H9 (cell line): Measurements from ENCODE around the gene ATRNL1. TPM values are rescaled to one million over a fixed set of nuclear protein-coding genes. Genes with fewer than 3 reads are reported as not detected.

Experiments used
- DNase-seq: peaks from one replicate; pipeline ENCODE4 v3.0.0-alpha.2; 2017
- H2AFZ ChIP-seq: one replicate; pipeline ENCODE4 v1.6.1; 2013; ENCODE audit warnings: mild to moderate bottlenecking, low read length, control low read depth, moderate library complexity
- H2AK5ac ChIP-seq: 2 replicates; pipeline ENCODE4 v1.6.1; 2013; ENCODE audit warnings: low read length, control low read depth, mixed read lengths; ENCODE audit not compliant: insufficient read length
- H2BK120ac ChIP-seq: one replicate; pipeline ENCODE4 v1.6.1; 2013; ENCODE audit warnings: low read depth, mild to moderate bottlenecking, low read length, control low read depth, inconsistent platforms; ENCODE audit not compliant: poor library complexity, severe bottlenecking
- H2BK12ac ChIP-seq: 2 replicates; pipeline ENCODE4 v1.6.1; 2013; ENCODE audit warnings: low read length, control low read depth, mixed read lengths, low read depth; ENCODE audit not compliant: insufficient read length
- H2BK15ac ChIP-seq: 2 replicates; pipeline ENCODE4 v1.6.1; 2013; ENCODE audit warnings: low read depth, low read length, control low read depth
- H2BK20ac ChIP-seq: one replicate; pipeline ENCODE4 v1.6.1; 2013; ENCODE audit warnings: low read depth, mild to moderate bottlenecking, low read length, control low read depth, inconsistent platforms; ENCODE audit not compliant: poor library complexity, severe bottlenecking
- H2BK5ac ChIP-seq: 2 replicates; pipeline ENCODE4 v1.6.1; 2013; ENCODE audit warnings: low read length, control low read depth, mixed read lengths; ENCODE audit not compliant: insufficient read length
- H3K14ac ChIP-seq: 2 replicates; pipeline ENCODE4 v1.6.1; 2013; ENCODE audit warnings: low read length, control low read depth; ENCODE audit not compliant: insufficient read depth
- H3K18ac ChIP-seq: 2 replicates; pipeline ENCODE4 v1.6.1; 2013; ENCODE audit warnings: low read depth, mild to moderate bottlenecking, mixed read lengths, low read length, control low read depth; ENCODE audit not compliant: insufficient read length
- H3K23ac ChIP-seq: 2 replicates; pipeline ENCODE4 v1.6.1; 2013; ENCODE audit warnings: low read length, control low read depth, mixed read lengths, low read depth; ENCODE audit not compliant: insufficient read length
- H3K23me2 ChIP-seq: 2 replicates; pipeline ENCODE4 v1.6.1; 2013; ENCODE audit warnings: low read depth, mild to moderate bottlenecking, mixed read lengths, low read length, control low read depth; ENCODE audit not compliant: insufficient read length, poor library complexity, severe bottlenecking
- H3K27ac ChIP-seq: 2 replicates; pipeline ENCODE4 v1.5.1; 2013; ENCODE audit warnings: low read length, control low read depth, mixed read lengths, low read depth; ENCODE audit not compliant: insufficient read length
- H3K27me3 ChIP-seq: 2 replicates; pipeline ENCODE4 v1.6.1; 2013; ENCODE audit warnings: low read length, control low read depth, inconsistent platforms; ENCODE audit not compliant: insufficient read depth
- H3K4ac ChIP-seq: 2 replicates; pipeline ENCODE4 v1.6.1; 2013; ENCODE audit warnings: low read depth, mild to moderate bottlenecking, control low read depth, inconsistent platforms, low read length, moderate library complexity
- H3K4me1 ChIP-seq: 2 replicates; pipeline ENCODE4 v1.6.1; 2013; ENCODE audit warnings: low read length, control low read depth, inconsistent platforms; ENCODE audit not compliant: insufficient read depth
- H3K4me2 ChIP-seq: 2 replicates; pipeline ENCODE4 v1.6.1; 2013; ENCODE audit warnings: low read length, control low read depth, mixed read lengths; ENCODE audit not compliant: insufficient read length, insufficient read depth
- H3K56ac ChIP-seq: 2 replicates; pipeline ENCODE4 v1.6.1; 2013; ENCODE audit warnings: low read depth, mild to moderate bottlenecking, mixed read lengths, low read length, control low read depth; ENCODE audit not compliant: insufficient read length
- H3K79me1 ChIP-seq: 2 replicates; pipeline ENCODE4 v1.6.1; 2013; ENCODE audit warnings: low read depth, mild to moderate bottlenecking, moderate library complexity, low read length, control low read depth, inconsistent platforms; ENCODE audit not compliant: insufficient read depth, poor library complexity, severe bottlenecking
- H3K79me2 ChIP-seq: 2 replicates; pipeline ENCODE4 v1.6.1; 2013; ENCODE audit warnings: low read length, control low read depth, inconsistent platforms; ENCODE audit not compliant: insufficient read depth
- H3K9ac ChIP-seq: 2 replicates; pipeline ENCODE4 v1.6.1; 2013; ENCODE audit warnings: low read length, control low read depth, mixed read lengths; ENCODE audit not compliant: insufficient read length; ENCODE audit errors: extremely low read depth
- H3K9me3 ChIP-seq: one replicate; pipeline ENCODE4 v1.6.1; 2013; ENCODE audit warnings: low read depth, low read length, inconsistent platforms; ENCODE audit not compliant: control insufficient read depth
- H3T11ph ChIP-seq: one replicate; pipeline ENCODE4 v1.6.1; 2013; ENCODE audit warnings: mild to moderate bottlenecking, low read length, control low read depth, inconsistent platforms
- H4K20me1 ChIP-seq: one replicate; pipeline ENCODE4 v1.6.1; 2013; ENCODE audit not compliant: control insufficient read depth, insufficient read length, insufficient read depth
- H4K5ac ChIP-seq: 2 replicates; pipeline ENCODE4 v1.6.1; 2013; ENCODE audit warnings: low read depth, mild to moderate bottlenecking, mixed read lengths, low read length, control low read depth; ENCODE audit not compliant: insufficient read length
- H4K8ac ChIP-seq: replicated peaks from 2 replicates; pipeline ENCODE4 v1.6.1; 2013; ENCODE audit warnings: low read length, control low read depth, mixed read lengths, low read depth; ENCODE audit not compliant: insufficient read length
- H4K91ac ChIP-seq: 2 replicates; pipeline ENCODE4 v1.6.1; 2013; ENCODE audit warnings: low read depth, mild to moderate bottlenecking, moderate library complexity, mixed read lengths, low read length, control low read depth; ENCODE audit not compliant: insufficient read length
- H3K27ac Mint-ChIP-seq, 3 experiments: 2 replicates in 2 of 3; 3 replicates in 1 of 3; pipeline ENCODE4 v1.8.0; 2020 to 2021; ENCODE audit warnings: mixed read lengths in 3 of 3, mild to moderate bottlenecking in 1 of 3, moderate library complexity in 1 of 3
- H3K27me3 Mint-ChIP-seq: 2 replicates; pipeline ENCODE4 v1.8.0; 2021; ENCODE audit warnings: low read depth, mild to moderate bottlenecking, moderate library complexity, mixed read lengths
- H3K36me3 Mint-ChIP-seq, 3 experiments: 2 replicates in 2 of 3; 3 replicates in 1 of 3; pipeline ENCODE4 v1.8.0; 2020 to 2021; ENCODE audit warnings: low read depth in 3 of 3, mixed read lengths in 3 of 3; ENCODE audit not compliant: insufficient read depth in 1 of 3
- H3K4me1 Mint-ChIP-seq, 2 experiments: 2 replicates each; pipeline ENCODE4 v1.8.0; 2020; ENCODE audit warnings: mixed read lengths in 2 of 2
- H3K4me3 Mint-ChIP-seq, 2 experiments: 2 replicates in 1 of 2; 3 replicates in 1 of 2; pipeline ENCODE4 v1.8.0; 2020 to 2021; ENCODE audit warnings: mild to moderate bottlenecking in 2 of 2, mixed read lengths in 2 of 2, moderate library complexity in 1 of 2
- H3K9me3 Mint-ChIP-seq, 2 experiments: 2 replicates in 1 of 2; 3 replicates in 1 of 2; pipeline ENCODE4 v1.8.0; 2020; ENCODE audit warnings: mild to moderate bottlenecking in 2 of 2, mixed read lengths in 2 of 2, moderate library complexity in 1 of 2
- WGBS: extraction: QIAGEN DNeasy Blood & Tissue Kit; methylation state at CpG from one replicate; pipeline ENCODE4 v1.1.7; 2013; ENCODE audit warnings: missing lambda C conversion rate, low lambda C conversion rate, mixed read lengths; ENCODE audit not compliant: insufficient read length; ENCODE audit errors: extremely low coverage; 5-methylcytosine and 5-hydroxymethylcytosine counted together
- total RNA-seq: library from RNA; stranded (reverse); gene quantifications from 2 replicates; pipeline ENCODE4 v1.2.1, GENCODE V29; 2021
- TF ChIP-seq, protein P1 (sequence below): fragments of 200-600 bp; sonication (generic); conservative IDR thresholded peaks from 3 replicates; pipeline ENCODE4 v1.8.0; 2021; ENCODE audit warnings: antibody characterized with exemption, mild to moderate bottlenecking

Gene ATRNL1
- total RNA-seq, 1 experiment from 2014 or later: 9.2 TPM

GRCh38 chr10:115977855-115978254, 884.7 kb downstream of the ATRNL1 start:
- H2AK5ac ChIP-seq: no peak overlapping the region
- no peak overlapping the region for H3T11ph ChIP-seq
- H3K9me3 ChIP-seq: no peaks in the 10 kb centered on the region
- H2BK120ac ChIP-seq: no peak overlapping the region
- no peak overlapping the region for H3K18ac ChIP-seq
- H4K8ac ChIP-seq: no peak overlapping the region
- Mint-ChIP-seq H3K9me3 (peaks cover 6 to 7% of the 10 kb centered on the region in 2 experiments; a peak in 4 of 5 replicates), H3K36me3 (peaks cover 0 to 11% (median 3%) of the 10 kb centered on the region in 3 experiments; a peak in 4 of 7 replicates), H3K4me3 (no peak overlapping the region), H3K27me3 (peaks cover 8% of the 10 kb centered on the region), H3K27ac (no peak overlapping the region), H3K4me1 (peaks cover 42 to 47% of the 10 kb centered on the region in 2 experiments)
- H3K14ac ChIP-seq: no peak overlapping the region
- no CpG with 5 or more reads among the region's 3 CpGs for WGBS
- H3K4me1 ChIP-seq: peaks cover 2% of the 10 kb centered on the region; the same call in 1 of the 2 replicates
- H3K4me2 ChIP-seq: no peak overlapping the region
- H4K20me1 ChIP-seq: no peaks in the 10 kb centered on the region
- H3K4ac ChIP-seq: no peak overlapping the region
- no peak overlapping the region for H4K5ac ChIP-seq
- no peaks in the 10 kb centered on the region for H3K27me3 ChIP-seq
- H3K9ac ChIP-seq: no peak overlapping the region
- H2BK15ac ChIP-seq: no peak overlapping the region
- no peak overlapping the region for H2BK12ac ChIP-seq
- TF ChIP-seq, protein P1, sequence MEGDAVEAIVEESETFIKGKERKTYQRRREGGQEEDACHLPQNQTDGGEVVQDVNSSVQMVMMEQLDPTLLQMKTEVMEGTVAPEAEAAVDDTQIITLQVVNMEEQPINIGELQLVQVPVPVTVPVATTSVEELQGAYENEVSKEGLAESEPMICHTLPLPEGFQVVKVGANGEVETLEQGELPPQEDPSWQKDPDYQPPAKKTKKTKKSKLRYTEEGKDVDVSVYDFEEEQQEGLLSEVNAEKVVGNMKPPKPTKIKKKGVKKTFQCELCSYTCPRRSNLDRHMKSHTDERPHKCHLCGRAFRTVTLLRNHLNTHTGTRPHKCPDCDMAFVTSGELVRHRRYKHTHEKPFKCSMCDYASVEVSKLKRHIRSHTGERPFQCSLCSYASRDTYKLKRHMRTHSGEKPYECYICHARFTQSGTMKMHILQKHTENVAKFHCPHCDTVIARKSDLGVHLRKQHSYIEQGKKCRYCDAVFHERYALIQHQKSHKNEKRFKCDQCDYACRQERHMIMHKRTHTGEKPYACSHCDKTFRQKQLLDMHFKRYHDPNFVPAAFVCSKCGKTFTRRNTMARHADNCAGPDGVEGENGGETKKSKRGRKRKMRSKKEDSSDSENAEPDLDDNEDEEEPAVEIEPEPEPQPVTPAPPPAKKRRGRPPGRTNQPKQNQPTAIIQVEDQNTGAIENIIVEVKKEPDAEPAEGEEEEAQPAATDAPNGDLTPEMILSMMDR: no peak
- no peak overlapping the region for H3K23ac ChIP-seq
- H4K91ac ChIP-seq: no peak overlapping the region
- H2BK20ac ChIP-seq: no peak overlapping the region
- H3K23me2 ChIP-seq: no peaks in the 10 kb centered on the region
- H3K79me2 ChIP-seq: no peaks in the 10 kb centered on the region
- H3K79me1 ChIP-seq: no peaks in the 10 kb centered on the region
- H3K27ac ChIP-seq: no peak overlapping the region
- DNase-seq: no peak
- no peak overlapping the region for H2BK5ac ChIP-seq
- H3K56ac ChIP-seq: no peak overlapping the region
- no peak overlapping the region for H2AFZ ChIP-seq
